Upper lobe of left lung (tissue), 6 donors: ENCODE results near the gene OGDH. TPM values are rescaled to one million over a fixed set of nuclear protein-coding genes. Genes with fewer than 3 reads are reported as not detected.

Experiments used
- ATAC-seq, 2 donors: fragments of 200-7000 bp; cut with Tn5 transposase; one replicate each; pipeline ENCODE4 v1.9.1; 2022; ENCODE audit warnings: mild to moderate bottlenecking in 2 of 2, moderate library complexity in 2 of 2; ENCODE audit not compliant: low FRiP score in 2 of 2
- DNase-seq, 2 donors: peaks; one replicate each; pipeline ENCODE4 v3.0.0-alpha.2; 2019 to 2020
- H3K27ac ChIP-seq, 4 donors: fragments of 200-600 bp; sonication (generic); one replicate each; pipeline ENCODE4 v1.5.1; 2016 to 2019
- H3K27me3 ChIP-seq, 4 donors: fragments of 200-600 bp; sonication (generic); one replicate each; pipeline ENCODE4 v1.5.1; 2017 to 2019
- H3K36me3 ChIP-seq, 4 donors: fragments of 200-600 bp; sonication (generic); one replicate each; pipeline ENCODE4 v1.5.1; 2016 to 2019
- H3K4me1 ChIP-seq, 4 donors: fragments of 200-600 bp; sonication (generic); one replicate each; pipeline ENCODE4 v1.5.1; 2018 to 2019
- H3K4me3 ChIP-seq, 4 donors: fragments of 200-600 bp; sonication (generic); one replicate each; pipeline ENCODE4 v1.5.1; 2017 to 2019; ENCODE audit warnings: mild to moderate bottlenecking in 2 of 4, moderate library complexity in 1 of 4
- H3K9me3 ChIP-seq, 4 donors: fragments of 200-600 bp; sonication (generic); one replicate each; pipeline ENCODE4 v1.5.1; 2018 to 2019
- EP300 ChIP-seq, 4 donors: sonication (generic); formaldehyde crosslinking; IDR thresholded peaks; one replicate each; pipeline ENCODE4 v1.5.1; 2017; ENCODE audit warnings: antibody characterized with exemption in 4 of 4, control low read depth in 2 of 4
- POLR2A ChIP-seq, 4 donors: fragments of 450-650 bp; IDR thresholded peaks; one replicate each; pipeline ENCODE4 v1.5.1; 2016 to 2017; ENCODE audit warnings: antibody characterized with exemption in 4 of 4, mild to moderate bottlenecking in 2 of 4
- POLR2AphosphoS5 ChIP-seq, 2 donors: sonication (generic); formaldehyde crosslinking; IDR thresholded peaks; one replicate each; pipeline ENCODE4 v1.5.1; 2017; ENCODE audit warnings: antibody characterized with exemption in 2 of 2
- WGBS, 2 donors: methylation state at CpG; one replicate each; pipeline ENCODE4 v1.1.5; 2017 to 2018; 5-methylcytosine and 5-hydroxymethylcytosine counted together
- total RNA-seq, 6 donors: library from RNA; depleted of rRNA in 4 of 6; stranded (reverse); fragments of >200 nt in 4 of 6; gene quantifications; one replicate each; pipeline versions ENCODE4 v1.1.0 to v1.2.1, GENCODE V29; 2016 to 2021
- TF ChIP-seq, protein P1 (sequence below), 6 experiments: fragments of 450-650 bp in 4 of 6; fragments of 200-600 bp in 2 of 6; sonication (generic) in 2 of 6; IDR thresholded peaks; one replicate each; pipeline ENCODE4 v1.5.1; 2016 to 2019; ENCODE audit warnings: antibody characterized with exemption in 6 of 6
- donor health status: DM: no; HTN: no; CAD: no; lungs with moderate emphysema.
- donor health status: DM: no; HTN: yes; CAD: no; lungs with severe emphysema.

The OGDH gene
- total RNA-seq, 6 donors from 2014 or later: 76.1 to 160 (median 134) TPM

DNA sequence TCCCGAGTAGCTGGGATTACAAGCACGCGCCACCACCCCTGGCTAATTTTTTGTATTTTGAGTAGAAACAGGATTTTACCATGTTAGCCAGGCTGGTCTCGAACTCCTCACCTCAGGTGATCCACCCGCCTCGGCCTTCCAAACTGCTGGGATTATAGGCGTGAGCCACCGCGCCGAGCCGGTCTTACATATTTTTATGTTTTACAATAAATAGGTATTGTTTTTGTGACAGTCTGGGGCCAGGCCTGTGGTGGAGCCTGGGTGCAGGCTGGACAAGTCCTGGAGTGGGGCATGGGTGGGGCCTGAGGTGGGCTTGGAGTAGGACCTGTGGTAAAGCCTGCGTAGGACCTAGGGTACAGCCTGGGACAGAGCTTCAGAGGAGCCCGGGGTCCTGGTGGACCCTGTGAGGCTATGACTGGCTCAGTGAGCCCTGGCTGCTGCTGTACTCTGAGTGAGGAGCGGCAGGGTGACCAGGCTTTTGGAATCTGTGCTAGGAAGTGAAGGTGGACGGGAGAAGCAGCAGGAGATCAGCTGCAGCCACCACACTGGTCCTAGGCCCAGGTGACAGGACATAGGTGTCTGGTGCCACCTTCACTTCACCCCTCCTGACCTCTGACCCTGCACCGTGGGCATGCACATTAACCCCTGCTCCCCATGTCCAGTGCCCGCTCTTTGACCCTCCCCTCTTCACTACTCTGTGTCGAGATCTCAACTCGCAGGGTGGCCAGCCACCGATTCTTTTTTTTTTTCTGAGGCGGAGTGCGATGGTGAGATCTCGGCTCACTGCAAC lies 132.6 kb downstream of the OGDH start:
- Histone ChIP-seq H3K4me3 (no peak overlapping the region), H3K27me3 (no peaks in the 10 kb centered on the region), H3K27ac (no peak overlapping the region), H3K36me3 (no peaks in the 10 kb centered on the region), H3K4me1 (no peaks in the 10 kb centered on the region), H3K9me3 (no peaks in the 10 kb centered on the region)
- 92 to 96% methylated on average over 22 to 23 of the region's 23 CpGs for WGBS, 2 donors
- ATAC-seq: peak in 1 of 2 donors; percentile 50
- TF ChIP-seq, protein P1, sequence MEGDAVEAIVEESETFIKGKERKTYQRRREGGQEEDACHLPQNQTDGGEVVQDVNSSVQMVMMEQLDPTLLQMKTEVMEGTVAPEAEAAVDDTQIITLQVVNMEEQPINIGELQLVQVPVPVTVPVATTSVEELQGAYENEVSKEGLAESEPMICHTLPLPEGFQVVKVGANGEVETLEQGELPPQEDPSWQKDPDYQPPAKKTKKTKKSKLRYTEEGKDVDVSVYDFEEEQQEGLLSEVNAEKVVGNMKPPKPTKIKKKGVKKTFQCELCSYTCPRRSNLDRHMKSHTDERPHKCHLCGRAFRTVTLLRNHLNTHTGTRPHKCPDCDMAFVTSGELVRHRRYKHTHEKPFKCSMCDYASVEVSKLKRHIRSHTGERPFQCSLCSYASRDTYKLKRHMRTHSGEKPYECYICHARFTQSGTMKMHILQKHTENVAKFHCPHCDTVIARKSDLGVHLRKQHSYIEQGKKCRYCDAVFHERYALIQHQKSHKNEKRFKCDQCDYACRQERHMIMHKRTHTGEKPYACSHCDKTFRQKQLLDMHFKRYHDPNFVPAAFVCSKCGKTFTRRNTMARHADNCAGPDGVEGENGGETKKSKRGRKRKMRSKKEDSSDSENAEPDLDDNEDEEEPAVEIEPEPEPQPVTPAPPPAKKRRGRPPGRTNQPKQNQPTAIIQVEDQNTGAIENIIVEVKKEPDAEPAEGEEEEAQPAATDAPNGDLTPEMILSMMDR (IDR thresholded peaks at IDR 0.05): no peak
- TF ChIP-seq EP300 (IDR thresholded peaks at IDR 0.05) (no peak), POLR2A (IDR thresholded peaks at IDR 0.05) (no peak), POLR2AphosphoS5 (IDR thresholded peaks at IDR 0.05) (no peak)
- no peak for DNase-seq

DNA sequence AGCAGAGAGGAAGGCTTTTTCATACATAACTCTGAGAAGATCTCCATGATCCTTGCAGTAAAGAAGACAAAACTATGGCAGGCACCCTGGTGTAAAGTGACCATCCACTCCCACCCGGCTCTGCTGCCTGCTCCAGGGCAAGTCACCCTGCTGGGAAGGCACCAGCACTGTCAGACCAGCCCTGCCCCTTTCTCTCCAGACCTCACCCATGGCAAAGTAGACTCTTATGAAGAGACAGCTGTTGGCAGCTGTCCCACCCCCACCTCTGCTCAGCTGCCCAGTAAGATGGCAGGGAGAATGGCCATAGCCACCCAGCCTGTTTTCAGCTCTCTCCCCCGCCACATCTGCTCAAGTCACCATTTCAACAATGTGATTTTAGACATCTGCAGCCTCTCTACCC lies 133.6 kb downstream of the OGDH start:
- Histone ChIP-seq H3K27ac (no peak overlapping the region), H3K9me3 (no peaks in the 10 kb centered on the region), H3K27me3 (no peaks in the 10 kb centered on the region), H3K4me1 (peaks cover 0 to 5% (median 0%) of the 10 kb centered on the region in 4 donors), H3K36me3 (no peaks in the 10 kb centered on the region), H3K4me3 (no peak overlapping the region)
- 100% methylated on average over 2 of the region's 2 CpGs for WGBS, 2 donors
- DNase-seq (no peak), ATAC-seq (no peak)
- TF ChIP-seq EP300 (IDR thresholded peaks at IDR 0.05): no peak
- no peak for TF ChIP-seq POLR2AphosphoS5 (IDR thresholded peaks at IDR 0.05)
- TF ChIP-seq POLR2A (IDR thresholded peaks at IDR 0.05): no peak
- TF ChIP-seq, protein P1 (IDR thresholded peaks at IDR 0.05): no peak

DNA sequence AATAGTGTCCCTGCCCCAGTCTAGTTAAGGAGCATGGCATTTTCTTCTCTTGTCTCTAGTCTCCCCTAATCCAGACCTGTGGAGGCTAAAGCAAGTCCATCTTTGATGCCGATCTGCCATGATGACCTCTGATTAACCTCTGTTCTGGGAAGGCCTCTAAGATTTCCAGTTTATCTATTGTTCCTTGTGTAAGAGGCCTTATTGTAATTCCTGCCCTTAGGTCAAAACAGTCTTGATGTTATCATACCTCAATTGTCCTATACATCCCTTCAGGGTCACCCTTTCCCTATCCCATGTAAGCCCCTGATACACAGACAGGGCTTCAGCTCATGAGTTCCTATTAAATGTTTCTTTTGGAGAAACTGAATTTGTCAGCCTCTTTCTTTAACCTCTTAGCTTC lies 137.3 kb downstream of the OGDH start:
- no peaks in the 10 kb centered on the region for H3K9me3 ChIP-seq
- no peak for ATAC-seq
- no peak overlapping the region for H3K4me3 ChIP-seq
- H3K27ac ChIP-seq: peak overlapping the region in 3 of 4 donors; percentile 16 to 28 (median 28)
- WGBS, 2 donors: 45 to 62% methylated on average over 1 of the region's 1 CpG
- peaks cover 6 to 13% (median 7%) of the 10 kb centered on the region in 4 donors for H3K4me1 ChIP-seq
- no peaks in the 10 kb centered on the region for H3K36me3 ChIP-seq
- H3K27me3 ChIP-seq: no peaks in the 10 kb centered on the region
- TF ChIP-seq, protein P1 (IDR thresholded peaks at IDR 0.05): no peak
- TF ChIP-seq POLR2A (IDR thresholded peaks at IDR 0.05) (no peak), POLR2AphosphoS5 (IDR thresholded peaks at IDR 0.05) (no peak), EP300 (IDR thresholded peaks at IDR 0.05) (no peak)
- no peak for DNase-seq

DNA sequence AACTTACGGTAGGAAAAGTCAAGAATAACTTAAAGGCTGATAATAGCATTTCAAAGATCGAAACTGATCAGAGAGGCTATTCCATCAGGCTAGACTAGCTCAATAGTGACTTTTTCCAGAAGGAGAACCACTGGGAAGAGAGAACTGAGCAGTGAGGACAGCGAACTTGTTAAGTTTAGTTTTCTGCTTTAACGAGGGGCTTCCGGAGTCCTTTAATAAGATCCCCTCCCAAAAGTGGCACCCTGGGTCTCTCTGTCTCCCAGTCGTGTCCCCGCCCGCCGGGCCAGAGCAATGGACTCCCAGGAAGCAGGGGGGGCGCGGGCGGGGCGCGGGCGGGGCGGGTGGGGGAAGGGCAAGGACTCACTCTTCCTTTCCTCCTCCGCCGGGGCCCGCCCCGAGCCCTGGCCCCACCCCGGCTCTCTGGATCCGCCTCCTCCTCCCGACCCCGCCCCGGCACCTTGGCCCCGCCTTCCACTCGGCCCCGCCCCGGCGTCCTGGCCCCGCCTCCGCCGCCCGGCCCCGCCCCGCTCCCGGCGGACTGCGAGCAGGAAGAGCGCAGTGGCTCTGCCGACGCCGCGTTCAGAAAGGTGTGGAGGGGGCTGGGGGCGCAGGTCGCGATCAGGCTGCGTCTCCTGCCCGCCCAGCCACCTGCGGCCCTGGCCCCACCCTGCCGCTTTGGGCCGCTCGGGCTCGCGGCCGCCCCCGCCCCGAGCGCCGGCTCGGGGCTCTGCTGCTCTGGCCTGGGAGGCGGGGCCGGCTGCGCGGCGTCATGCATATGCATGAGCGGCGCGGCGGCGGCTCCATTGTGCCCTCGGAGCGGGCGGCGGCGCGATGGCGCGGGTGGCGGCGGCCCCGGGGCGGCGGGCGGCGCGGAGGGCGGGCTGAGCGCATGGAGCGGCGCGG lies 141.9 kb downstream of the OGDH start, which contains the start of gene ZMIZ2:
ZMIZ2 (plus strand) TSS at position 803 of the 903 bp plus-strand sequence. CDS start 7,403 bp downstream, outside the sequence.
- 6 to 12% methylated on average over 5 to 22 of the region's 92 CpGs for WGBS, 2 donors
- DNase-seq: peak; percentile 96 to 99
- peak within 1 kb of the TSS; percentile 67 to 99 (median 96) for H3K4me3 ChIP-seq
- no peak for TF ChIP-seq EP300 (IDR thresholded peaks at IDR 0.05)
- peak in 2 of 4 donors; percentile 52 to 81 for TF ChIP-seq POLR2A (IDR thresholded peaks at IDR 0.05)
- TF ChIP-seq, protein P1 (IDR thresholded peaks at IDR 0.05): peak in 1 of 6 experiments; percentile 12
- TF ChIP-seq POLR2AphosphoS5 (IDR thresholded peaks at IDR 0.05): peak; percentile 35 to 68
- no peaks in the 10 kb centered on the region for H3K27me3 ChIP-seq
- no peaks in the 10 kb centered on the region for H3K9me3 ChIP-seq
- ATAC-seq: peak; percentile 98 to 99
- H3K36me3 ChIP-seq: peaks cover 0 to 4% (median 1%) of the 10 kb centered on the region in 4 donors
- H3K4me1 ChIP-seq: peaks cover 36 to 43% (median 39%) of the 10 kb centered on the region in 4 donors
- peak within 1 kb of the TSS; percentile 95 to 98 (median 97) for H3K27ac ChIP-seq
